H1 (cell line): Measurements from ENCODE around the gene BRCA1. TPM values are rescaled to one million over a fixed set of nuclear protein-coding genes. Genes with fewer than 3 reads are reported as not detected.

Experiments
- CTCF ChIA-PET: fragments of 300-600 bp; sonication (Branson Sonifier 250); formaldehyde crosslinking; loops from one replicate; lab custom pipeline; 2021; ENCODE audit not compliant: partially characterized antibody; lab: Charles Lee
- POLR2A ChIA-PET: fragments of 300-600 bp; sonication (Branson Sonifier 250); formaldehyde crosslinking; loops from one replicate; lab custom pipeline; 2021; ENCODE audit warnings: inconsistent platforms; ENCODE audit not compliant: partially characterized antibody; lab: Charles Lee
- DNase-seq, 2 experiments: peaks; one replicate each; pipeline versions ENCODE4 v3.0.0 to v3.0.0-alpha.2; 2010 to 2022; ENCODE audit warnings: low spot score in 2 of 2, low read depth in 1 of 2, mixed read lengths in 1 of 2
- FAIRE-seq: peaks from 2 replicates; lab custom pipeline; 2011; peaks lifted over from hg19 to GRCh38; lab: Jason Lieb, UNC
- H2AFZ ChIP-seq: 2 replicates; pipeline ENCODE4 v1.8.1; 2012; ENCODE audit warnings: low read length, inconsistent platforms
- H2AK5ac ChIP-seq: 2 replicates; pipeline ENCODE4 v1.6.1; 2013; ENCODE audit warnings: low read depth, low read length
- H2BK120ac ChIP-seq: replicated peaks from 2 replicates; pipeline ENCODE3; 2013; ENCODE audit warnings: low read depth, low read length, inconsistent platforms
- H2BK12ac ChIP-seq: 2 replicates; pipeline ENCODE4 v1.6.1; 2013; ENCODE audit warnings: low read depth, low read length
- H2BK15ac ChIP-seq: 2 replicates; pipeline ENCODE4 v1.6.1; 2013; ENCODE audit warnings: low read length
- H2BK20ac ChIP-seq: 2 replicates; pipeline ENCODE4 v1.6.1; 2013; ENCODE audit warnings: low read length
- H2BK5ac ChIP-seq: 2 replicates; pipeline ENCODE4 v1.6.1; 2013; ENCODE audit warnings: low read depth, low read length
- H3K14ac ChIP-seq: 2 replicates; pipeline ENCODE4 v1.6.1; 2013; ENCODE audit warnings: inconsistent platforms; ENCODE audit not compliant: insufficient read length
- H3K18ac ChIP-seq: 2 replicates; pipeline ENCODE4 v1.6.1; 2013; ENCODE audit warnings: low read length; ENCODE audit errors: extremely low read depth
- H3K23ac ChIP-seq: 2 replicates; pipeline ENCODE4 v1.6.1; 2013; ENCODE audit warnings: inconsistent platforms; ENCODE audit not compliant: insufficient read length
- H3K23me2 ChIP-seq: 2 replicates; pipeline ENCODE4 v1.6.1; 2013; ENCODE audit warnings: low read depth, low read length
- H3K27ac ChIP-seq: 2 replicates; pipeline ENCODE4 v1.6.1; 2011; ENCODE audit warnings: low read depth, low read length, inconsistent platforms
- H3K27me3 ChIP-seq, 4 experiments: replicated peaks in 1 of 4; 1 replicate in 1 of 4; 2 replicates in 3 of 4; pipeline versions ENCODE4 v1.6.1 to v1.8.1; 2011 to 2013; ENCODE audit warnings: low read length in 3 of 4, mild to moderate bottlenecking in 3 of 4, inconsistent platforms in 2 of 4, mixed read lengths in 2 of 4, moderate library complexity in 1 of 4; ENCODE audit not compliant: control insufficient read depth in 3 of 4, insufficient read depth in 3 of 4; ENCODE audit errors: extremely low read depth in 1 of 4
- H3K36me3 ChIP-seq, 4 experiments: 2 replicates each; pipeline versions ENCODE4 v1.6.1 to v1.8.1; 2011 to 2013; ENCODE audit warnings: mild to moderate bottlenecking in 4 of 4, low read length in 3 of 4, moderate library complexity in 2 of 4, control low read depth in 1 of 4, inconsistent platforms in 1 of 4; ENCODE audit not compliant: insufficient read depth in 4 of 4, control insufficient read depth in 2 of 4
- H3K4ac ChIP-seq: replicated peaks from 2 replicates; pipeline ENCODE3; 2013; ENCODE audit warnings: low read length, low read depth, mixed read lengths, inconsistent platforms; ENCODE audit not compliant: insufficient read length
- H3K4me1 ChIP-seq, 4 experiments: replicated peaks in 1 of 4; 1 replicate in 1 of 4; 2 replicates in 3 of 4; pipeline versions ENCODE4 v1.6.1 to v1.8.1; 2011 to 2013; ENCODE audit warnings: low read length in 3 of 4, inconsistent platforms in 2 of 4, mixed read lengths in 1 of 4; ENCODE audit not compliant: insufficient read depth in 4 of 4, control insufficient read depth in 3 of 4
- H3K4me2 ChIP-seq, 2 experiments: 2 replicates each; pipeline versions ENCODE4 v1.6.1 to v1.8.1; 2011 to 2013; ENCODE audit warnings: low read depth in 2 of 2, low read length in 2 of 2, control low read depth in 1 of 2, inconsistent platforms in 1 of 2, mild to moderate bottlenecking in 1 of 2; ENCODE audit not compliant: insufficient read depth in 1 of 2
- H3K4me3 ChIP-seq, 4 experiments: fragments of 200-600, 300-600 bp in 1 of 4; sonication (generic), shearing (Covaris generic), sonication (Bioruptor Twin) in 1 of 4; 2 replicates each; pipeline versions ENCODE4 v1.5.1 to v1.8.1; 2011 to 2016; ENCODE audit warnings: low read length in 4 of 4, low read depth in 3 of 4, control low read depth in 2 of 4, inconsistent platforms in 2 of 4, mild to moderate bottlenecking in 2 of 4, mixed read lengths in 1 of 4, moderate library complexity in 1 of 4; ENCODE audit not compliant: insufficient read depth in 2 of 4; ENCODE audit errors: extremely low read depth in 1 of 4
- H3K56ac ChIP-seq: replicated peaks from 2 replicates; pipeline ENCODE3; 2013; ENCODE audit warnings: low read depth, mild to moderate bottlenecking, mixed read lengths, low read length, inconsistent platforms; ENCODE audit not compliant: insufficient read length
- H3K79me1 ChIP-seq: 2 replicates; pipeline ENCODE4 v1.6.1; 2013; ENCODE audit warnings: low read depth, low read length, control low read depth
- H3K79me2 ChIP-seq, 2 experiments: 2 replicates each; pipeline versions ENCODE4 v1.6.1 to v1.8.1; 2012 to 2013; ENCODE audit warnings: low read length in 2 of 2, mild to moderate bottlenecking in 2 of 2, inconsistent platforms in 1 of 2; ENCODE audit not compliant: insufficient read depth in 2 of 2, control insufficient read depth in 1 of 2
- H3K9ac ChIP-seq, 4 experiments: replicated peaks in 1 of 4; 1 replicate in 1 of 4; 2 replicates in 3 of 4; pipeline versions ENCODE4 v1.6.1 to v1.8.1; 2011 to 2013; ENCODE audit warnings: low read depth in 3 of 4, low read length in 3 of 4, control low read depth in 2 of 4, mild to moderate bottlenecking in 2 of 4, moderate library complexity in 2 of 4, inconsistent platforms in 1 of 4; ENCODE audit errors: extremely low read depth in 1 of 4
- H3K9me3 ChIP-seq, 2 experiments: 2 replicates each; pipeline versions ENCODE4 v1.6.1 to v1.8.1; 2012 to 2013; ENCODE audit warnings: mild to moderate bottlenecking in 2 of 2, moderate library complexity in 2 of 2, control low read depth in 1 of 2, inconsistent platforms in 1 of 2, low read depth in 1 of 2, low read length in 1 of 2, mixed read lengths in 1 of 2; ENCODE audit not compliant: insufficient read depth in 2 of 2
- H4K20me1 ChIP-seq, 2 experiments: replicated peaks in 1 of 2; 2 replicates each; pipeline versions ENCODE3 to v1.8.1; 2011 to 2013; ENCODE audit warnings: inconsistent platforms in 2 of 2, low read length in 2 of 2, mild to moderate bottlenecking in 1 of 2; ENCODE audit not compliant: insufficient read depth in 2 of 2, control insufficient read depth in 1 of 2
- H4K5ac ChIP-seq: 2 replicates; pipeline ENCODE4 v1.6.1; 2013; ENCODE audit warnings: low read length, low read depth, mixed read lengths, inconsistent platforms; ENCODE audit not compliant: insufficient read length
- H4K8ac ChIP-seq: 2 replicates; pipeline ENCODE4 v1.8.0; 2013; ENCODE audit warnings: mild to moderate bottlenecking, moderate library complexity, low read length, inconsistent platforms; ENCODE audit not compliant: insufficient read depth; ENCODE audit errors: extremely low read depth
- H4K91ac ChIP-seq: replicated peaks from 2 replicates; pipeline ENCODE3; 2013; ENCODE audit warnings: low read length, mixed read lengths, inconsistent platforms; ENCODE audit not compliant: insufficient read length
- JUN ChIP-seq: IDR thresholded peaks from 2 replicates; pipeline ENCODE4 v1.6.1; 2011; ENCODE audit warnings: low read depth, mild to moderate bottlenecking, improper control_type of control experiment, low read length
- POLR2A ChIP-seq, 2 experiments: IDR thresholded peaks; 1 replicate in 1 of 2; 2 replicates in 1 of 2; pipeline ENCODE4 v1.6.1; 2011; ENCODE audit warnings: low read depth in 2 of 2, low read length in 2 of 2, mild to moderate bottlenecking in 2 of 2; ENCODE audit errors: control extremely low read depth in 1 of 2
- RBBP5 ChIP-seq: IDR thresholded peaks from 2 replicates; pipeline ENCODE4 v1.7.1; 2012; ENCODE audit warnings: low read depth, mild to moderate bottlenecking, inconsistent platforms, low read length, moderate library complexity, borderline replicate concordance
- SP2 ChIP-seq: IDR thresholded peaks from 2 replicates; pipeline ENCODE4 v1.6.1; 2012; ENCODE audit warnings: mild to moderate bottlenecking, low read length, inconsistent platforms
- SRF ChIP-seq: IDR thresholded peaks from 2 replicates; pipeline ENCODE4 v1.6.1; 2011; ENCODE audit warnings: mild to moderate bottlenecking, low read depth, low read length, moderate library complexity
- TEAD4 ChIP-seq: IDR thresholded peaks from 2 replicates; pipeline ENCODE4 v1.6.1; 2012; ENCODE audit warnings: low read depth, low read length, inconsistent platforms, mixed read lengths
- WGBS, 2 experiments: shearing (Covaris generic) in 1 of 2; methylation state at CpG; one replicate each; pipeline versions ENCODE4 v1.1.6 to v1.1.7; 2013 to 2015; ENCODE audit warnings: low lambda C conversion rate in 2 of 2, mixed read lengths in 2 of 2, inconsistent platforms in 1 of 2, low coverage in 1 of 2, missing lambda C conversion rate in 1 of 2; ENCODE audit not compliant: insufficient replicate concordance in 2 of 2, insufficient coverage in 1 of 2, insufficient read length in 1 of 2; ENCODE audit errors: extremely low coverage in 1 of 2, missing lambda C conversion rate in 1 of 2; 5-methylcytosine and 5-hydroxymethylcytosine counted together
- polyA plus RNA-seq, 7 experiments: library from polyadenylated mRNA; depleted of rRNA in 3 of 7; stranded (reverse) in 5 of 7; unstranded in 2 of 7; fragments of >200 nt in 5 of 7; fragments of 200-250 nt in 2 of 7; gene quantifications; 1 replicate in 5 of 7; 2 replicates in 1 of 7; 4 replicates in 1 of 7; pipeline versions ENCODE4 v1.2.1 to v1.2.3, GENCODE V29; 2011 to 2013; ENCODE audit warnings: missing spikeins in 2 of 7, mixed read lengths in 2 of 7
- total RNA-seq: library from RNA; stranded (reverse); fragmentation: NEBNext Ultra II Directional; extraction: Animal tissue kit (Norgen Biotek cat#: 25700); gene quantifications from 2 replicates; pipeline ENCODE4 v1.2.1, GENCODE V29; 2021

The BRCA1 gene
- total and polyA plus RNA-seq, 2 of the 8 experiments (the other 6 are each of a cell fraction or from before 2014, with no cell fraction given) = 30.7 to 39.2 TPM

DNA sequence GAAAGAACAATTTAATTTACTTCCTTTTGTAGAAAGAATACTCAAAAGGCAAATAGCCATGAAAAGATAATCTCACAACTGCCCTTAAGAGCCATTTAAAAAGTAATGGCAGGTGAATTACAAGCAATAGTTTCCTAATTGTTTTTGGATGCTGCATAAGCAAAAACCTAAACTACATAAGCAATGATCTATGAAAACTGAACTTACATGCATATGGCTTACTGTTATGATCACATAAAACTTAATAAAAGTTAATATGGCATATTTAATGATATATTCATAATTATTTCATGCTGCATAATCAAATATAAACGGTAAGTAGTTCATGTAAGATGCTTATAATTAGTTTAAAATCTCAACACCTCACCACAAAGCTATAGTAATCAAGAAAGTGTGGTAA, 18.6 kb downstream of the BRCA1 start:
- no peak for TF ChIP-seq TEAD4
- no peak for TF ChIP-seq SP2
- no peak for TF ChIP-seq POLR2A (IDR thresholded peaks at IDR 0.05; ENCODE audit: control extremely low read depth in 1 of 2, low read depth in 2 of 2, low read length in 2 of 2)
- TF ChIP-seq JUN = no peak
- TF ChIP-seq SRF = no peak
- TF ChIP-seq RBBP5 = no peak
- H3K9me3 ChIP-seq = no peaks in the 10 kb centered on the region
- DNase-seq = no peak

More for the DNA sequence above, 18.6 kb downstream of the BRCA1 start:
- no peak for FAIRE-seq
- no peaks in the 10 kb centered on the region for H3K27me3 ChIP-seq
- H4K5ac ChIP-seq = no peak overlapping the region
- WGBS, 2 experiments = 88% methylated on average over 1 of the region's 1 CpG; no CpG with 5 or more reads in 1 of the 2 experiments
- no peaks in the 10 kb centered on the region for H3K4me1 ChIP-seq
- H2BK120ac ChIP-seq = no peak overlapping the region
- no peaks in the 10 kb centered on the region for H4K20me1 ChIP-seq
- H3K79me1 ChIP-seq = no peaks in the 10 kb centered on the region
- H3K36me3 ChIP-seq = peaks cover 0 to 21% (median 4%) of the 10 kb centered on the region in 4 experiments; a peak in 4 of 8 replicates
- ChIA-PET POLR2A (interaction anchor here (0.6 to 1.2 kb wide), 3 partner anchors 8 to 17 kb away, joined by 3 read pairs; no protein-coding TSS in a partner anchor), CTCF (no interaction called here)
- no peak overlapping the region for H2AK5ac ChIP-seq
- H2BK20ac ChIP-seq = no peak overlapping the region
- H3K27ac ChIP-seq = no peak overlapping the region
- no peak overlapping the region for H3K9ac ChIP-seq
- no peaks in the 10 kb centered on the region for H3K23me2 ChIP-seq
- no peak overlapping the region for H4K8ac ChIP-seq
- no peak overlapping the region for H2BK15ac ChIP-seq
- no peak overlapping the region for H2BK12ac ChIP-seq
- no peak overlapping the region for H3K4me3 ChIP-seq
- H3K56ac ChIP-seq = no peak overlapping the region
- no peak overlapping the region for H3K18ac ChIP-seq
- H3K14ac ChIP-seq = no peak overlapping the region
- no peak overlapping the region for H3K4me2 ChIP-seq
- no peak overlapping the region for H4K91ac ChIP-seq
- no peaks in the 10 kb centered on the region for H3K79me2 ChIP-seq
- H3K23ac ChIP-seq = no peak overlapping the region
- no peak overlapping the region for H3K4ac ChIP-seq
- H2BK5ac ChIP-seq = no peak overlapping the region
- H2AFZ ChIP-seq = no peak overlapping the region
